ENCODE measurements around the gene CLDN25. TPM values are rescaled to one million over a fixed set of nuclear protein-coding genes. Genes with fewer than 3 reads are reported as not detected.
"Not testable (repeated sequence)": the region's sequence is repeated elsewhere in the genome, so short reads cannot be mapped to it uniquely, and the experiment has no call there.

CLDN25 gene
- total RNA-seq, 1 donor from 2014 or later, result not detected

GRCh38 chr11:113760241-113760640 is 19.4 kb upstream of the CLDN25 start:
- Histone ChIP-seq H3K36me3 (peaks cover 24 to 58% of the 10 kb centered on the region in 2 donors), H3K27me3 (no peaks in the 10 kb centered on the region), H3K4me1 (no peaks in the 10 kb centered on the region), H3K27ac (no peak overlapping the region), H3K4me3 (no peak overlapping the region), H3K9me3 (no peaks in the 10 kb centered on the region)
- intact Hi-C loops (cut with DNase I), result no loop called here
- no peak for TF ChIP-seq CTCF (IDR thresholded peaks at IDR 0.05)
- DNase-seq (ENCODE audit: low spot score in 2 of 2), result no peak

GRCh38 chr11:113763040-113763439 is 16.6 kb upstream of the CLDN25 start:
- H3K4me1 ChIP-seq; H3K4me3 ChIP-seq; DNase-seq (ENCODE audit: low spot score in 2 of 2); H3K9me3 ChIP-seq; intact Hi-C loops (cut with DNase I); H3K27ac ChIP-seq; H3K27me3 ChIP-seq: not testable (repeated sequence)
- H3K36me3 ChIP-seq, result peaks cover 27 to 46% of the 10 kb centered on the region in 2 donors

GRCh38 chr11:113764527-113765219 is 14.9 kb upstream of the CLDN25 start:
- no peaks in the 10 kb centered on the region for H3K27me3 ChIP-seq
- H3K9me3 ChIP-seq, result no peaks in the 10 kb centered on the region
- DNase-seq (ENCODE audit: low spot score in 2 of 2), result no peak
- no peak overlapping the region for H3K4me3 ChIP-seq
- no peak overlapping the region for H3K27ac ChIP-seq
- peaks cover 18 to 40% of the 10 kb centered on the region in 2 donors for H3K36me3 ChIP-seq
- intact Hi-C loops (cut with DNase I), result no loop called here
- no peaks in the 10 kb centered on the region for H3K4me1 ChIP-seq
- TF ChIP-seq CTCF (IDR thresholded peaks at IDR 0.05), result no peak

GRCh38 chr11:113771964-113772363 is 7.6 kb upstream of the CLDN25 start:
- Histone ChIP-seq H3K4me3 (peak overlapping the region in 1 of 2 donors; percentile 89), H3K9me3 (no peaks in the 10 kb centered on the region), H3K4me1 (peaks cover 0 to 12% of the 10 kb centered on the region in 2 donors), H3K36me3 (peaks cover 11 to 24% of the 10 kb centered on the region in 2 donors), H3K27me3 (no peaks in the 10 kb centered on the region), H3K27ac (no peak overlapping the region)
- DNase-seq (ENCODE audit: low spot score in 2 of 2), result no peak
- TF ChIP-seq CTCF (IDR thresholded peaks at IDR 0.05), result no peak
- intact Hi-C loops (cut with DNase I), result loop anchor here (2.0 to 10.0 kb wide), 3 partner anchors 103 to 1730 kb away; partner anchors contain the start of genes CADM1 and USP28

- Histone ChIP-seq H3K27me3 (no peaks in the 10 kb centered on the region), H3K4me1 (peaks cover 0 to 12% of the 10 kb centered on the region in 2 donors), H3K9me3 (no peaks in the 10 kb centered on the region), H3K27ac (peak overlapping the region; percentile 84 to 85), H3K36me3 (peaks cover 4 to 14% of the 10 kb centered on the region in 2 donors), H3K4me3 (peak overlapping the region; percentile 89 to 96)
- TF ChIP-seq CTCF (IDR thresholded peaks at IDR 0.05), result no peak
- intact Hi-C loops (cut with DNase I), result loop anchor here (1.0 to 10.0 kb wide), 5 partner anchors 23 to 1729 kb away; partner anchors contain the start of genes CADM1, TTC12 and USP28
- no peak for DNase-seq (ENCODE audit: low spot score in 2 of 2)
These were observed 6.5 kb upstream of the CLDN25 start for GRCh38 chr11:113773092-113773415.

GRCh38 chr11:113773416-113774173 is 6.0 kb upstream of the CLDN25 start, which contains the start of gene ZW10:
ZW10 (minus strand) TSS chr11:113773692; CDS start chr11:113773666, 26 bp downstream.
- H3K27ac ChIP-seq, result peak within 1 kb of the TSS; percentile 84 to 85
- H3K9me3 ChIP-seq, result no peaks in the 10 kb centered on the region
- peak; percentile 55 to 86 (median 82) for TF ChIP-seq CTCF (IDR thresholded peaks at IDR 0.05)
- no peaks in the 10 kb centered on the region for H3K27me3 ChIP-seq
- peaks cover 0 to 15% of the 10 kb centered on the region in 2 donors for H3K4me1 ChIP-seq
- peak within 1 kb of the TSS; percentile 89 to 96 for H3K4me3 ChIP-seq
- peaks cover 0 to 9% of the 10 kb centered on the region in 2 donors for H3K36me3 ChIP-seq
- intact Hi-C loops (cut with DNase I), result loop anchor here (1.0 to 10.0 kb wide), 5 partner anchors 23 to 1729 kb away; partner anchors contain the start of genes CADM1, TTC12 and USP28
- DNase-seq (ENCODE audit: low spot score in 2 of 2), result peak; percentile 82 to 98

All from ascending aorta (tissue), 2 donors.